ENCODE results near the gene CFAP91. TPM values are rescaled to one million over a fixed set of nuclear protein-coding genes. Genes with fewer than 3 reads are reported as not detected.
"Not testable (repeated sequence)": the region's sequence is repeated elsewhere in the genome, so short reads cannot be mapped to it uniquely, and the experiment has no call there.

The CFAP91 gene
- total RNA-seq, 2 experiments from 2014 or later = 0.30 TPM; not detected in 1

DNA sequence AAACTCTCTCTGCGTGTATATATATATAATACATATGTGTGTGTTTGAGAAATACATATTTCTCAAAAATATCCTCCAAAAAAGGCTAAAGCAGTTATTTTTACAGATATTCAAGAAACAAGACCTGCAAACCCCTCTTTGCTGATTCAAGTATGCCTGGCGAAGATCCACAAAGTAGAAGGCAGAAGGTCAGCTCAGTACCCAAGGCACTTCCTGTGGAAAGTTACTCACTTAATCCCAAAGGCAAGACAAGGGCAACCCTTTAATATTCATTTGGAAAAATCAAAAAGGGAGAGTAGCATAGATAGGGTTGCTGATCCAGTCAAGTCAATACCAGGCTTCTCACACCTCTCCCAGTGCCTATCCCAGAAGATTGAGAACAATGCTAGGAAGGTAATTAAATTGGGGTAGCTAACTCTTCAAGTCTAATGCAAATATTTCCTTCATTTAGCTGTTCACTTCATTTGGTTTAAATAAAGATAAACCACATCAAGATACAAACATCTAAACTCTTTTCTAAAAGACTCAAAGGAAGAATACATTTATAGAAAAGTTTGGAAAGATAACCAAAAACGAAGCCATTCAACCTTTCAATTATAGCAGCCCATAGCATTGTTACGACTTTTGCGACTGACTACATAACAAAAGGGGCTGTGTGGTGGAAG is 32.8 kb upstream of the CFAP91 start:
- DNase-seq (no peak), ATAC-seq (no peak)
- no peak overlapping the region for H3K4me3 Mint-ChIP-seq
- no peaks in the 10 kb centered on the region for H3K9me3 Mint-ChIP-seq (ENCODE audit: low read depth)
- no peaks in the 10 kb centered on the region for H3K27me3 Mint-ChIP-seq
- CTCF ChIA-PET = no interaction called here
- no peak overlapping the region for H3K27ac Mint-ChIP-seq
- peaks cover 9% of the 10 kb centered on the region for H3K4me1 Mint-ChIP-seq
- peaks cover 56% of the 10 kb centered on the region for H3K36me3 Mint-ChIP-seq

DNA sequence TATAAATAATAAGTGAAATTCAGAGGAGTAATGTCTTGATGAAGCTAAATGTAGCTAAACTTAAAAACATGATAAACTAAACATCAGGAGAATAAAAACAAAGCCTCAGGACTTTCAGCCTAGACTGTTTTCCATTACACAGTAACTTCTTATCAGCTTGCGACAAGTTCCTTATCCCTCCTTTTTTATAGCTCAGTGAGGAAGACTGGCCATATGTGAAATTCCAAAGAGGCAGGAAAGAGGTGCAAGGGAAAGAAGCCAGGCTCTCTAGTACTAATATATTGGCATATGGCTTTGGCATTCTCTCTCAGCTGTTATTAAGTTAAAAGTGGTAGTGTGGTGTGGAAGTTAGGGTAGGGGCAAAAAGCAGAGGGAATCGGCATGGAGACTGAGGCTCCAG is 30.0 kb upstream of the CFAP91 start:
- Mint-ChIP-seq H3K4me3 (no peak overlapping the region), H3K36me3 (peaks cover 55% of the 10 kb centered on the region), H3K4me1 (peaks cover 29% of the 10 kb centered on the region), H3K27me3 (no peaks in the 10 kb centered on the region), H3K27ac (no peak overlapping the region), H3K9me3 (ENCODE audit: low read depth) (no peaks in the 10 kb centered on the region)
- ATAC-seq (no peak), DNase-seq (no peak)
- CTCF ChIA-PET = interaction anchor here (1.3 to 1.4 kb wide), 3 partner anchors 9 to 175 kb away, joined by 3 to 5 read pairs (median 4); partner anchors contain the start of gene TIMMDC1

- Mint-ChIP-seq H3K36me3 (peaks cover 53% of the 10 kb centered on the region), H3K4me1 (peaks cover 32% of the 10 kb centered on the region), H3K27ac (no peak overlapping the region), H3K27me3 (no peaks in the 10 kb centered on the region), H3K9me3 (ENCODE audit: low read depth) (no peaks in the 10 kb centered on the region), H3K4me3 (no peak overlapping the region)
- CTCF ChIA-PET = no interaction called here
- DNase-seq = no peak
- ATAC-seq = no peak
Observed at GRCh38 chr3:119673875-119674274, 28.9 kb upstream of the CFAP91 start.

- H3K36me3 Mint-ChIP-seq = peaks cover 42% of the 10 kb centered on the region
- H3K27me3 Mint-ChIP-seq = no peaks in the 10 kb centered on the region
- peak overlapping the region; percentile 97 for H3K27ac Mint-ChIP-seq
- peak overlapping the region; percentile 92 for H3K4me3 Mint-ChIP-seq
- CTCF ChIA-PET = interaction anchor here (1.0 to 2.1 kb wide), 6 partner anchors 12 to 420 kb away, joined by 3 to 7 read pairs (median 6); partner anchors contain the start of gene TIMMDC1
- DNase-seq (no peak), ATAC-seq (no peak)
- peaks cover 40% of the 10 kb centered on the region for H3K4me1 Mint-ChIP-seq
- H3K9me3 Mint-ChIP-seq (ENCODE audit: low read depth) = no peaks in the 10 kb centered on the region
Observed at GRCh38 chr3:119675188-119675874, 27.5 kb upstream of the CFAP91 start.

DNA sequence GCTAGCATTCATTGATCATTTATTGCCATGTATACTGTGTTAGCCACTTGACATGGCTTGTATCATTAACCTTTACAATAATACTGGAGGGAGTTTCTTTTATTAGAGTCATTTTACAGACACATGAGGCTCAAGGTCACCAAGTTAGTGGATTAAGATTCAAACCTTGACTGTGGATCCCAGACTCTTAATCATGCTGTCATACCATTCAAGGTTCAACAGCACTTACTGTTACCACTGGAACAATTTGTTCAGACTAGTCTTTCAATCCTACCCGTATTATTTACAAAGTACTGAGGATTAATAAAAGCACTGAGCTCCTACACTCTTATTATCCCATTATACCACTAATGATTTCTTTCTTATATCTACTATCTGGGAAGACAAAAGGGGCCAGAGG is 26.8 kb upstream of the CFAP91 start:
- ATAC-seq (no peak), DNase-seq (no peak)
- Mint-ChIP-seq H3K4me3 (peak overlapping the region; percentile 92), H3K4me1 (peaks cover 39% of the 10 kb centered on the region), H3K27me3 (no peaks in the 10 kb centered on the region), H3K36me3 (peaks cover 36% of the 10 kb centered on the region), H3K9me3 (ENCODE audit: low read depth) (no peaks in the 10 kb centered on the region), H3K27ac (peak overlapping the region; percentile 97)
- CTCF ChIA-PET = interaction anchor here (1.0 to 2.1 kb wide), 7 partner anchors 13 to 419 kb away, joined by 3 to 7 read pairs (median 5); partner anchors contain the start of genes TIMMDC1 and TMEM39A

GRCh38 chr3:119676771-119677640 is 25.8 kb upstream of the CFAP91 start, which contains the start of gene COX17:
COX17 (minus strand) TSS chr3:119677406; CDS start chr3:119677310, 96 bp downstream.
- H3K9me3 Mint-ChIP-seq (ENCODE audit: low read depth) = no peaks in the 10 kb centered on the region
- CTCF ChIA-PET = interaction anchor here (0.9 to 2.1 kb wide), 5 partner anchors 13 to 229 kb away, joined by 3 to 7 read pairs (median 3); partner anchors contain the start of gene TMEM39A
- peak; percentile 91 for ATAC-seq
- DNase-seq = peak; percentile 98
- no peaks in the 10 kb centered on the region for H3K27me3 Mint-ChIP-seq
- peak within 1 kb of the TSS; percentile 92 for H3K4me3 Mint-ChIP-seq
- H3K4me1 Mint-ChIP-seq = peaks cover 39% of the 10 kb centered on the region
- peak within 1 kb of the TSS; percentile 97 for H3K27ac Mint-ChIP-seq
- H3K36me3 Mint-ChIP-seq = peaks cover 27% of the 10 kb centered on the region

DNA sequence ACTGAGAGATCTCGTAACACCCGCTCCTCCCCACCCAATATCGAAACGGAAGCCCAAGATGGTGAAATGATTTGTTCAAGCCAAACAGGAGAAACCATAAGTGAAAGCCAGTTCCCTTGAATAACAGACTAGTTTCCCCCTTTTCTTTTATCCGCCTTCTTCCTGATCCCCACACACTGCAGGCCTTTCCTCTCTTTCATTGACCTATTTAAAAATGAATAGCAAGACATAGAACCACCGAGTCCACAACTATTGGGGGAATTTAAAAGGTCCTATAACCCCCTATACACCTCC is 25.2 kb upstream of the CFAP91 start:
- Mint-ChIP-seq H3K36me3 (peaks cover 23% of the 10 kb centered on the region), H3K9me3 (ENCODE audit: low read depth) (no peaks in the 10 kb centered on the region), H3K4me3 (peak overlapping the region; percentile 92), H3K27ac (peak overlapping the region; percentile 97), H3K4me1 (peaks cover 36% of the 10 kb centered on the region), H3K27me3 (no peaks in the 10 kb centered on the region)
- CTCF ChIA-PET = interaction anchor here (0.9 kb wide), 1 partner anchor 229 kb away, joined by 3 read pairs; no protein-coding TSS in a partner anchor
- ATAC-seq = no peak
- no peak for DNase-seq

DNA sequence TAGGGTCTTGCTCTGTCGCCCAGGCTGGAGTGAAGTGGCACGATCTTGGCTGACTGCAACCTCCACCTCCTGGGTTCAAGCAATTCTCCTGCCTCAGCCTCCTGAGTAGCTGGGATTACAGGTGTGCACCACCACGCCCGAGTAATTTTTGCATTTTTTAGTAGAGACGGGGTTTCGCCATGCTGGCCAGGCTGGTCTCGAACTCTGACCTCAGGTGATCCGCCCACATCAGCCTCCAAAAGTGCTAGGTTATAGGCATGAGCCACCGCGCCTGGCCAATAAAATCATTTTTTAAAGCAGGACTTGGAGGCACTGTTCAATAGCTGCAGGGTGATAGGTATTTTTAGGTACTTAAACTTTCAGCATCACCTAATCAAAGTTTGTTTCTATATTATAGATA is 24.6 kb upstream of the CFAP91 start:
- ATAC-seq; H3K4me3 Mint-ChIP-seq; DNase-seq; H3K9me3 Mint-ChIP-seq (ENCODE audit: low read depth); H3K27me3 Mint-ChIP-seq: not testable (repeated sequence)
- Mint-ChIP-seq H3K4me1 (peaks cover 36% of the 10 kb centered on the region), H3K27ac (peak overlapping the region; percentile 50), H3K36me3 (peaks cover 18% of the 10 kb centered on the region)
- CTCF ChIA-PET = interaction anchor here (0.9 kb wide), 1 partner anchor 230 kb away, joined by 3 read pairs; no protein-coding TSS in a partner anchor

- no peak overlapping the region for H3K4me3 Mint-ChIP-seq
- H3K9me3 Mint-ChIP-seq (ENCODE audit: low read depth) = no peaks in the 10 kb centered on the region
- no peak overlapping the region for H3K27ac Mint-ChIP-seq
- ATAC-seq (no peak), DNase-seq (no peak)
- peaks cover 32% of the 10 kb centered on the region for H3K4me1 Mint-ChIP-seq
- no peaks in the 10 kb centered on the region for H3K27me3 Mint-ChIP-seq
- peaks cover 10% of the 10 kb centered on the region for H3K36me3 Mint-ChIP-seq
- CTCF ChIA-PET = interaction anchor here (1.0 to 3.6 kb wide), 4 partner anchors 121 to 798 kb away, joined by 3 to 27 read pairs (median 8); partner anchors contain the start of genes ARHGAP31 and CD80
Observed at GRCh38 chr3:119679874-119680273, 22.9 kb upstream of the CFAP91 start.

- Mint-ChIP-seq H3K9me3 (ENCODE audit: low read depth) (no peaks in the 10 kb centered on the region), H3K36me3 (peaks cover 7% of the 10 kb centered on the region), H3K4me3 (no peak overlapping the region), H3K4me1 (peaks cover 20% of the 10 kb centered on the region), H3K27me3 (no peaks in the 10 kb centered on the region), H3K27ac (no peak overlapping the region)
- CTCF ChIA-PET = interaction anchor here (0.6 to 3.6 kb wide), 24 partner anchors 8 to 799 kb away, joined by 3 to 27 read pairs (median 4); partner anchors contain the start of genes CD80, IGSF11 and TMEM39A
- no peak for DNase-seq
- no peak for ATAC-seq
Observed at GRCh38 chr3:119681279-119681678, 21.5 kb upstream of the CFAP91 start.

DNA sequence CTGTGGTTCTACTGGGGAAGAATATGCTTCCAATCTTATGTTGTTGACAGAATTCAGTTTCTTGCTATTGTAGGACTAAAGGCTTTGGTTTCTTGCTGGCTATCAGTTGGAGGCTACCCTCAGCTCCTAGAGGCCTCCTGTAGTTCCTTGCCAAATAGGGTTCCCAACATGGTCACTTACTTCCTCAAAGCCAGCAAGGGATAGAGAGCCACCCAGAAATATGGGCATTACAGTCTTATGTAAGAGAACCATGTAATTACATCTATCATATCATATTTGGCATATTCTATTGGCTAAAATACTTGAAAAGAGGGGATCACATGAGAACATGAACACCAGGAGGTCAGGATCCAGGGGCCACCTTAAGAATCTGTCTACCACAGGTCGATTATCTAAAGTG is 19.4 kb upstream of the CFAP91 start:
- Mint-ChIP-seq H3K4me3 (no peak overlapping the region), H3K36me3 (peaks cover 2% of the 10 kb centered on the region), H3K4me1 (peaks cover 8% of the 10 kb centered on the region), H3K27me3 (peaks cover 4% of the 10 kb centered on the region), H3K27ac (no peak overlapping the region), H3K9me3 (ENCODE audit: low read depth) (peaks cover 3% of the 10 kb centered on the region)
- CTCF ChIA-PET = no interaction called here
- no peak for ATAC-seq
- DNase-seq = no peak

GRCh38 chr3:119690043-119690656 is 12.7 kb upstream of the CFAP91 start:
- ATAC-seq (no peak), DNase-seq (no peak)
- Mint-ChIP-seq H3K9me3 (ENCODE audit: low read depth) (peaks cover 3% of the 10 kb centered on the region), H3K27me3 (peaks cover 11% of the 10 kb centered on the region), H3K4me3 (no peak overlapping the region), H3K4me1 (peaks cover 1% of the 10 kb centered on the region), H3K36me3 (peaks cover 2% of the 10 kb centered on the region), H3K27ac (no peak overlapping the region)
- CTCF ChIA-PET = interaction anchor here (0.5 to 2.4 kb wide), 4 partner anchors 9 to 908 kb away, joined by 3 to 12 read pairs (median 7); no protein-coding TSS in a partner anchor

All from activated CD8-positive, alpha-beta memory T cell treated with anti-CD3 and anti-CD28 coated beads, Interleukin-2, amount 10 ng/mL, durations not matched to agents 7 days and 5 days (primary cell).